Adrenal gland (tissue), 12 donors: ENCODE measurements around the gene ZNRF1. TPM values are rescaled to one million over a fixed set of nuclear protein-coding genes. Genes with fewer than 3 reads are reported as not detected.
A peak's percentile ranks its signal among the peaks of the same experiment; 100 is the strongest.

Experiments
- DNase-seq, 7 donors: peaks; one replicate each; pipeline ENCODE4 v3.0.0-alpha.2; 2019 to 2020
- H3K27ac ChIP-seq, 5 donors: fragments of 200-600 bp; sonication (generic) in 4 of 5; 1 replicate in 3 of 5; 2 replicates in 2 of 5; pipeline versions ENCODE4 v1.5.1 to v1.8.0; 2016 to 2020; ENCODE audit warnings: mild to moderate bottlenecking in 1 of 5
- H3K27me3 ChIP-seq: fragments of 200-600 bp; 2 replicates; pipeline ENCODE4 v1.8.0; 2021
- H3K36me3 ChIP-seq, 2 donors: fragments of 200-600 bp; replicated peaks in 1 of 2; 1 replicate in 1 of 2; 2 replicates in 1 of 2; pipeline versions ENCODE4 v1.5.1 to v1.8.0; 2018 to 2022
- H3K4me1 ChIP-seq, 2 donors: fragments of 200-600 bp; replicated peaks in 1 of 2; 1 replicate in 1 of 2; 2 replicates in 1 of 2; pipeline versions ENCODE4 v1.5.1 to v1.8.0; 2018 to 2021
- H3K4me3 ChIP-seq, 4 donors: fragments of 200-600 bp; sonication (generic) in 3 of 4; one replicate each; pipeline ENCODE4 v1.5.1; 2016 to 2018
- H3K9me3 ChIP-seq, 3 donors: fragments of 200-600 bp; sonication (generic) in 1 of 3; replicated peaks in 1 of 3; 1 replicate in 2 of 3; 2 replicates in 1 of 3; pipeline versions ENCODE4 v1.5.1 to v1.8.0; 2016 to 2021
- CTCF ChIP-seq, 6 experiments: fragments of 450-650 bp in 4 of 6; fragments of 200-600 bp in 2 of 6; sonication (generic) in 1 of 6; IDR thresholded peaks; 1 replicate in 5 of 6; 2 replicates in 1 of 6; pipeline versions ENCODE4 v1.5.1 to v1.8.0; 2016 to 2021; ENCODE audit warnings: antibody characterized with exemption in 6 of 6, mild to moderate bottlenecking in 2 of 6, moderate library complexity in 1 of 6
- POLR2A ChIP-seq, 2 donors: fragments of 450-650 bp; IDR thresholded peaks; one replicate each; pipeline ENCODE4 v1.6.1; 2017; ENCODE audit warnings: antibody characterized with exemption in 2 of 2, mild to moderate bottlenecking in 2 of 2, moderate library complexity in 1 of 2
- WGBS, 4 donors: extraction: QIAGEN DNeasy Blood & Tissue Kit in 2 of 4; methylation state at CpG; one replicate each; pipeline versions ENCODE4 v1.1.5 to v1.1.7; 2013 to 2017; 5-methylcytosine and 5-hydroxymethylcytosine counted together
- intact Hi-C, 2 donors: fragments of 100-400 bp; cut with DNase I; formaldehyde crosslinking; loops; one replicate each; pipeline versions ENCODE4 v1.14.1 to v1.15.0; 2022 to 2023
- polyA plus RNA-seq, 3 donors: library from polyadenylated mRNA; stranded (reverse); fragments of 200-250 nt in 2 of 3; fragments of 350-450 nt in 1 of 3; fragmentation: Illumina TruSeq in 1 of 3; extraction: RNeasy Lipid Tissue Mini Kit (QIAGEN cat#74804) in 1 of 3; gene quantifications; one replicate each; pipeline ENCODE4 v1.2.3, GENCODE V29; 2013 to 2014
- total RNA-seq, 9 donors: library from RNA; depleted of rRNA in 4 of 9; stranded (reverse); fragments of >200 nt in 4 of 9; fragments of 120-200 nt in 1 of 9; fragmentation: NEBNext Ultra II Directional in 1 of 9; extraction: Animal tissue kit (Norgen Biotek cat#: 25700) in 1 of 9; gene quantifications; one replicate each; pipeline versions ENCODE4 v1.1.0 to v1.2.4, GENCODE V29; 2013 to 2023
- donor health status: healthy with polysubstance abuse.
- donor health status: Bipolar disorder and iron deficiency.
- donor health status: DM: yes; HTN: yes; CAD: no.
- donor health status: DM: no; HTN: no; CAD: no.
- donor health status: DM: no; HTN: no; CAD: no.
- donor health status: DM: yes; HTN: yes; CAD: no.

ZNRF1 gene
- total and polyA plus RNA-seq, 12 donors: 9.9 to 29.2 (median 25.4) TPM

- Histone ChIP-seq H3K9me3 (peaks cover 2 to 3% (median 2%) of the 10 kb centered on the region in 3 donors), H3K4me3 (peak overlapping the region in 1 of 4 donors; percentile 65), H3K36me3 (no peaks in the 10 kb centered on the region), H3K4me1 (peaks cover 10 to 21% of the 10 kb centered on the region in 2 donors), H3K27me3 (no peaks in the 10 kb centered on the region), H3K27ac (peak overlapping the region in 1 of 5 donors; percentile 70)
- WGBS, 4 donors: 39 to 44% (median 42%) methylated on average over 3 of the region's 3 CpGs
- intact Hi-C loops: loop anchor here in 1 of 2 donors (10.0 kb wide), 1 partner anchor 302 kb away; no protein-coding TSS in a partner anchor
- DNase-seq: no peak
- TF ChIP-seq CTCF (IDR thresholded peaks at IDR 0.05): no peak
- TF ChIP-seq POLR2A (IDR thresholded peaks at IDR 0.05): no peak
Measured at GRCh38 chr16:75116911-75117245, 118.1 kb downstream of the ZNRF1 start.

- Histone ChIP-seq H3K4me1 (peaks cover 10 to 15% of the 10 kb centered on the region in 2 donors), H3K36me3 (no peaks in the 10 kb centered on the region), H3K27ac (no peak overlapping the region), H3K9me3 (peaks cover 4 to 7% (median 4%) of the 10 kb centered on the region in 3 donors), H3K4me3 (no peak overlapping the region), H3K27me3 (no peaks in the 10 kb centered on the region)
- no peak for DNase-seq
- TF ChIP-seq CTCF (IDR thresholded peaks at IDR 0.05): no peak
- no peak for TF ChIP-seq POLR2A (IDR thresholded peaks at IDR 0.05)
- intact Hi-C loops: loop anchor here in 1 of 2 donors (10.0 kb wide), 1 partner anchor 304 kb away; no protein-coding TSS in a partner anchor
- WGBS, 4 donors: 83 to 88% (median 86%) methylated on average over 6 of the region's 6 CpGs
Measured at GRCh38 chr16:75118943-75119539, 120.2 kb downstream of the ZNRF1 start.

- DNase-seq: no peak
- Histone ChIP-seq H3K36me3 (no peaks in the 10 kb centered on the region), H3K27ac (no peak overlapping the region), H3K9me3 (peaks cover 4 to 7% (median 4%) of the 10 kb centered on the region in 3 donors), H3K4me3 (no peak overlapping the region), H3K27me3 (no peaks in the 10 kb centered on the region), H3K4me1 (peaks cover 10 to 12% of the 10 kb centered on the region in 2 donors)
- no peak for TF ChIP-seq POLR2A (IDR thresholded peaks at IDR 0.05)
- no peak for TF ChIP-seq CTCF (IDR thresholded peaks at IDR 0.05)
- intact Hi-C loops: no loop called here
- WGBS, 4 donors: 82 to 87% (median 83%) methylated on average over 4 of the region's 4 CpGs
Measured at GRCh38 chr16:75120253-75120652, 121.4 kb downstream of the ZNRF1 start.

- H3K9me3 ChIP-seq: peaks cover 4 to 7% (median 4%) of the 10 kb centered on the region in 3 donors
- no peaks in the 10 kb centered on the region for H3K4me1 ChIP-seq
- intact Hi-C loops: no loop called here
- no peak for TF ChIP-seq POLR2A (IDR thresholded peaks at IDR 0.05)
- no peak for TF ChIP-seq CTCF (IDR thresholded peaks at IDR 0.05)
- H3K36me3 ChIP-seq: no peaks in the 10 kb centered on the region
- H3K27ac ChIP-seq: no peak overlapping the region
- 95 to 98% (median 96%) methylated on average over 6 of the region's 6 CpGs for WGBS, 4 donors
- H3K27me3 ChIP-seq: no peaks in the 10 kb centered on the region
- no peak for DNase-seq
- H3K4me3 ChIP-seq: no peak overlapping the region
Measured at GRCh38 chr16:75121949-75122568, 123.2 kb downstream of the ZNRF1 start.
